C1 segment of cervical spinal cord (tissue), 14 donors: ENCODE data around the gene CERT1.
A peak's percentile ranks its signal among the peaks of the same experiment; 100 is the strongest.
"Not testable (repeated sequence)": the region's sequence is repeated elsewhere in the genome, so short reads cannot be mapped to it uniquely, and the experiment has no call there.

Source experiments
- DNase-seq, 14 donors: peaks; one replicate each; lab custom pipeline; 2025; lab: John Stamatoyannopoulos, UW

Gene CERT1

GRCh38 chr5:75524071-75524470 lies 12.6 kb upstream of the CERT1 start:
- no peak for DNase-seq

GRCh38 chr5:75523275-75523674 lies 11.8 kb upstream of the CERT1 start:
- DNase-seq: no peak

DNA sequence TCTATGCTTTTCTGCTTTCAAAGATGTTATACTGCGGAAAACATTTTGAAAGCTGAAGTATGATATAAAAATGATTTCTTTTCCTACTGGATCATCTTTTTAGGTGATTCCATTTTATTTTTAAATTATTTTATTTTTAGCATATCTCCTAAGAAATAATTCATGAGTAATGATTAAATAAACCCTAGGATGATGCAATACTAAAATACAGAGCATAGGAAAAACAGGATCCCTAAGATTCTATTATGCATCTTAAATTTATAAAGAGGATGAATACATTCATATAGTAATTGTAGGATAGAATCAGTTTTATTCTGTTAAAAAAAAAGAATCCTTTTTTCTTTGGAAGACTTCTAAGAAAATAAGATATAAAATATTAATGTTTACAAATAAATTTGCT lies 11.1 kb upstream of the CERT1 start:
- DNase-seq: no peak

- no peak for DNase-seq
Observed at GRCh38 chr5:75522025-75522424, 10.6 kb upstream of the CERT1 start.

GRCh38 chr5:75521195-75521594 lies 9.8 kb upstream of the CERT1 start:
- no peak for DNase-seq

DNA sequence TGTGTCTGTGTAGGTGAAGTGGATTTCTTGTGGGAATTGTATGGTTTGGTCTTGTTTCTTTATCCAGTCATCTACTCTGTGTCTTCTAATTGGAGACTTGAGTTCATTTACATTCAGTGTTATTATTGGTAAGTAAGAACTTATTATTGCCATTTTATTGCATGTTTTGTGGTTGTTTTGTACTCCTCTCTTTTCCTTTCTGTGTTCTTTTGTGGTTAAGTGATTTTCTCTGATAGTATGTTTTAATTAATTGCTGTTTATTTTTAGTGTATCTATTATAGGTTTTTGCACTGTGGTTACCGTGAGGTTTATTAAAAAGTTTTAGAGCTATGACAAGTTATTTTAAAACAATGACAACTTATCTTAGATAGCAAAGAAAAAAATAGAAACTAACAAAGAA lies 8.3 kb upstream of the CERT1 start:
- DNase-seq: no peak

DNA sequence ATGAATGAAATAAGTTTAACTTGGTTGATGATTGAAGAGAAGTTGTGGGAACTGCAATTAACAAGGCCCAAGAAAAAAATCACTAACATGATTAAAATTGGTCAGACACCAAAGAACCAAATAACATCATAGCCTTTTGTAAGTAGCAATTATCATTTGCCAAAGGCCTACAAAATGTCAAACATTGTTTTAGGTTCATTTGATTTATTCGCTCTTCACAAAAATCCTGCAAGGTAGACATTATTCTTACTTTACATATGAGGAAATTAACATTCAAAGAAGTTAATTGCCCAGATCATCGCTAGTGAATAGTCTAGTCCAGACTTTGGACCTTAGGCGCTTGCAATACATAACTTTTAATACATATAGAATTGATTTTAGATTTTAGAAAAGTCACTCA lies 2.9 kb upstream of the CERT1 start:
- no peak for DNase-seq

GRCh38 chr5:75513841-75514240 lies 2.4 kb upstream of the CERT1 start:
- DNase-seq: no peak

GRCh38 chr5:75512383-75513074 lies 1.1 kb upstream of the CERT1 start:
- DNase-seq: no peak

- peak in 12 of 14 donors; percentile 33 to 73 (median 69) for DNase-seq
Observed at GRCh38 chr5:75510836-75511434, 494 bp downstream of the CERT1 start.

DNA sequence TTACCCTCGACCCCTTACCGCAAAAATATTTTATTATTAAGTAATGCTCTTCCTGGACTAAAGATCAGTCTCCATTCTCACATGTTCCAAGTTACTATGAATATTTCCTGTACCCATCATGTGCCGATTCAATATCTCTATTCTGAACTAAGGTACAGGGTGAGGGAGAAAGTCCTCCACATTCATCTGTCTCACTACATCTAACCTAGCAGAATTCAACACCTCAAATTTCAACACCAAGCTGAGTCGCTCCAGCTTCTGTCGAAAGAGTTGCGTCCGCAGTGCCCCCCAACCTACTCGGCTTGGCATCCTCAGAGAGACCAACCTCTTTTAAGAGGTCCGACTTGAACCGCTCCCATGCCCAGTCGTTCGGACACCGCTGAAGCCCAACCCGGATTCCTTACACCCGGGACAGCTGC lies 1.0 kb downstream of the CERT1 start:
- peak in 4 of 14 donors; percentile 23 to 66 (median 46) for DNase-seq

DNA sequence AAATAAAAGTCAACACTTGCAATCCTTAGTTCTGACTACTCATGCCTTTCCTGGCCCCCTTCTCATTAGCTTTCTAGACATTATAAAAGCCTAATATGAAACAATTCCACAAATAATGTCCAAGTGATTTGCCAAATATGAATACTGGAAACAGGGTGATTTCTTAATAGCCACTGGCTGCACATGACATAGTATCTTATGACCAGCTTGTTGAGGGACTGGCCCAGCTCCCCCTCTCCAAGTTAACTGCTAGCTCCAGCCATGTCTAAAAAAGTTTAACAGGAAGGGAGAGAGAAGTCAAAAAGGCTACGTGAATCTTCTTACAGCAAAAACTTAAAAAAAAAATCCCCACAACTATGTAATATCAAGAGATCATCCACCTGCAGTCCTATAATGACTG lies 1.5 kb downstream of the CERT1 start:
- peak in 1 of 14 donors; percentile 2 for DNase-seq

- no peak for DNase-seq
Observed at GRCh38 chr5:75509546-75509945, 1.9 kb downstream of the CERT1 start.

DNA sequence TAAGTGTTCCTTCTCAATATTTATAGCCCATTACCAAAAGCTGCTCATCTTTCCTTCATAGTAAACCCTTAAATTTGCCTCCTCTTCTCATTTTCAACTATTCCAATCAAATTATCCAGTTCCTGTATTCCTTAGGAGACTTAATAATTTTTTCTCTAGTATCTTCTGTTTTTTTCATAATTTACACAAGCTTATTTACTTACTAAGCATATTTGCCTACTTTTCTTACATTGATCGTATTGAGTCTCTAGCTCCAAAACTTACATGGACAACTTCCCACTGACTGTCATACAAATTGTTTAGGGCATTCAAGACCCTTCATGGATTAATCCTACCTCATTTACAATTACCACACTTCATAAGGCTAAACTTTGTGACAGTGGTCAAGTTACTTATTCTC lies 3.6 kb downstream of the CERT1 start:
- DNase-seq: no peak

DNA sequence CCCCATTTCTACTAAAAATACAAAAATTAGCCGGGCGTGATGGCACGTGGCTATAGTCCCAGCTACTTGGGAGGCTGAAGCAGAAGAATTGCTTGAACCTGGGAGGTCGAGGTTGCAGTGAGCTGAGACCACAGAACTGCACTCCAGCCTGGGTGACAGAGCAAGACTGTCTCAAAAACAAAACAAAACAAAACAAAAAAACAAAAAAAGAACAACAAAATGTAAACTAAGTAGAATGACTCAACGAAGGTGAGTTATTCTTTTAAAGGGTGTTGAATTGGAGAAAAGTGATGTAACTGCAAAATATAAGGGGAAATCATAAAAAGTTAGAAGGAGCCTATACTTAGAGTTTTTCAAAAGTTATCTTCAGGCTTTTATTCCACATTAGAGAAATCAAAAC lies 6.3 kb downstream of the CERT1 start:
- DNase-seq: not testable (repeated sequence)

- DNase-seq: not testable (repeated sequence)
Observed at GRCh38 chr5:75498875-75499274, 12.6 kb downstream of the CERT1 start.

DNA sequence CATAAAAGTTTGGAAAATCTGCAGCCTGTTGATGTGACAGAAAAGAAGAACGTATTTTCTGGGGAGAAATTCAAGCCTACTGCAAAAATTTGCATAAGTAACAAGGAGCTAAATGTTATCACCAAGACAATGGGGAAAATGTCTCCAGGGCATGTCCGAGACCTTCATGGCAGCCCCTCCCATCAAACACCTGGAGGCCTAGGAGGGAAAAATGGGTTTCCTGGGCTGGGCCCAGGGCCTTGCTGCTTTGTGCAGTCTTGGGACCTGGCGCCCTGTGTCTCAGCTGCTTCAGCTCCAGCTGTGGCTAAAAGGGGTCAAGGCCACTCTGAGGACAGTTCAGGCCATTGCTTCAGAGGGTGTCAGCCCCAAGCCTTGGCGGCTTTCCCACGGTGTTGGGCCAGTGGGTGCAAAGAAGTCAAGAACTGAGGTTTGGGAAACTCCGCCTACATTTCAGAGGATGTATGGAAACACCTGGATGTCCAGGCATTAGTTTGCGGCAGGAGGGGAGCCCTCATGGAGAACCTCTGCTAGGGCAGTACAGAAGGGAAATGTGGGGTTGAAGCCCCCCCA lies 13.1 kb downstream of the CERT1 start:
- DNase-seq: no peak

DNA sequence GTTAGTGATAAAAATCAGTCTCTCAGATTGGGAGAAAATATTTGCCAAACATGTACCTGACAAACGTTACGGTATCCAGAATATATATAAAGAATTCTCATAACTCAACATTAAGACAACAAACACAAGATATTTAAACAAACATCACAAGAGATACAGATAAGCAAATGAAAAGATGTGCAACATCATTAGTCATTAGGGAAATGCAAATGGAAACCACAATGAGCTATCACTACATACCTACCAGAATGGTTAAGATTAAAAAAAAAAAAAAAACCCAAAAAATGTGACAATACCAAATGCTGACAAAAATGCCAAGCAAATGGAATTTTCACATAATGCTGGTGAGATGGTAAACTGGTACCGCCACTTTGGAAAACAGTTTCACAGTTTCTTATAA lies 15.4 kb downstream of the CERT1 start:
- DNase-seq: no peak

DNA sequence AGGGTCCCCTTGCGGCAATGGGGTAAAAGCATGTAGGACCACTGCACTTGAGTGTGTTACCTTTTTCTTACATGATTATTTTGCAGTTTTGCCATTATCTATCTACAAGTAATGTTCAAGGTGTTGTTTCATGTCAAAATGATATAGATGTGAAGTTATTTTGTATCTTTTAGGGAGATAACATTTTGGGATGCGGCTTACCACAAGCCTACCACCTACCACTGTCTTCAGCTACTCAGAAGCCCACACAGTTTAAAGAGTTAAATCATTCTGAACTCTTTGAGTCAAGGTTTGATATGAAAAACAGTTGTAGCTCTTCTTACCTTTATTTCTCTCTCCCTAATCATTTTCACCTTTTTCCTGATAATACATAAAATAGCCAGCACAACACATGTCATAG lies 19.8 kb downstream of the CERT1 start:
- DNase-seq: no peak

GRCh38 chr5:75489847-75490246 lies 21.6 kb downstream of the CERT1 start:
- not testable (repeated sequence) for DNase-seq

- no peak for DNase-seq
Observed at GRCh38 chr5:75484605-75485004, 26.8 kb downstream of the CERT1 start.

GRCh38 chr5:75482482-75482881 lies 28.9 kb downstream of the CERT1 start:
- no peak for DNase-seq

DNA sequence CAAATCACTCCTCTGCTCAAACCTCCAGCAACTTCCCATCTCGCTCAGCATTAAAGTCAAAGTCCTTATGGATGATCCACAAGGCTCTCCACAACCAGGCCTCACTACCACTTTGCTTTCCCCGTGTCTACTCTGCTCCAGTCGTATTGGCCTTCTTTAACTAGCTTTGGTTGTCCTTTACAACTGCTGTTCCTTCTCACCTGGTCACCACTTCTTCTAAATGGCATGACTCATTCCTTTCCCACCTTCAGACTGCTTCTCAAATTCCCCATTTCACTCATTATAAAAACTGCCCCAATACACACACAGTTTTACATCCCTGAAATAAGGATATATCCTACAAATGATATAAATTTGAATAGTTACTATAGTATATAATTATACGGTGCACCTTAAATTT lies 30.4 kb downstream of the CERT1 start:
- DNase-seq: no peak
